ENCODE data around the gene EVC. TPM values are rescaled to one million over a fixed set of nuclear protein-coding genes. Genes with fewer than 3 reads are reported as not detected.
"Not testable (repeated sequence)": the region's sequence is repeated elsewhere in the genome, so short reads cannot be mapped to it uniquely, and the experiment has no call there.

The EVC gene
- total RNA-seq, 4 donors from 2014 or later: 12.4 to 29.3 (median 17.6) TPM

- DNase-seq (ENCODE audit: low spot score) (no peak), ATAC-seq (ENCODE audit: low FRiP score) (no peak)
- TF ChIP-seq, protein P1, sequence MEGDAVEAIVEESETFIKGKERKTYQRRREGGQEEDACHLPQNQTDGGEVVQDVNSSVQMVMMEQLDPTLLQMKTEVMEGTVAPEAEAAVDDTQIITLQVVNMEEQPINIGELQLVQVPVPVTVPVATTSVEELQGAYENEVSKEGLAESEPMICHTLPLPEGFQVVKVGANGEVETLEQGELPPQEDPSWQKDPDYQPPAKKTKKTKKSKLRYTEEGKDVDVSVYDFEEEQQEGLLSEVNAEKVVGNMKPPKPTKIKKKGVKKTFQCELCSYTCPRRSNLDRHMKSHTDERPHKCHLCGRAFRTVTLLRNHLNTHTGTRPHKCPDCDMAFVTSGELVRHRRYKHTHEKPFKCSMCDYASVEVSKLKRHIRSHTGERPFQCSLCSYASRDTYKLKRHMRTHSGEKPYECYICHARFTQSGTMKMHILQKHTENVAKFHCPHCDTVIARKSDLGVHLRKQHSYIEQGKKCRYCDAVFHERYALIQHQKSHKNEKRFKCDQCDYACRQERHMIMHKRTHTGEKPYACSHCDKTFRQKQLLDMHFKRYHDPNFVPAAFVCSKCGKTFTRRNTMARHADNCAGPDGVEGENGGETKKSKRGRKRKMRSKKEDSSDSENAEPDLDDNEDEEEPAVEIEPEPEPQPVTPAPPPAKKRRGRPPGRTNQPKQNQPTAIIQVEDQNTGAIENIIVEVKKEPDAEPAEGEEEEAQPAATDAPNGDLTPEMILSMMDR (IDR thresholded peaks at IDR 0.05): no peak
These were observed 141.7 kb downstream of the EVC start for GRCh38 chr4:5852523-5853202.

DNA sequence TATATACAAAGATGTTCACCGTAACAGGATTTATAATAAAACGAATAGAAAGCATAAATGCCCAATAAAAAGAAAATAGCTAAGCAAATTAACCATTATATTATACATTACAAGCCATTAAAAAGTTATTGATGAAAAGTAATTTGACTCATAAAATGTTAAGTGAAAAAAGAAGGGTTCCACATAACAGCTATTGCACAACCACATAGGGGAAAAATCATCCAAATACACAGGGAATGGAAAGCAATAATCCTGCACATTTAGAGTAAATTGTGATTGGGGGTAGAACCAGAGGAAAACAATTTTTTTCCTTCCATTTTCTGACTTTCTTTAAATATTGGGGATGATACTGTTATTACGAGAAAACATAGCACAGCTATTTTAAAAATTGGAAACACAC, 143.9 kb downstream of the EVC start:
- DNase-seq (ENCODE audit: low spot score) (no peak), ATAC-seq (ENCODE audit: low FRiP score) (no peak)
- TF ChIP-seq, protein P1 (IDR thresholded peaks at IDR 0.05): no peak

DNA sequence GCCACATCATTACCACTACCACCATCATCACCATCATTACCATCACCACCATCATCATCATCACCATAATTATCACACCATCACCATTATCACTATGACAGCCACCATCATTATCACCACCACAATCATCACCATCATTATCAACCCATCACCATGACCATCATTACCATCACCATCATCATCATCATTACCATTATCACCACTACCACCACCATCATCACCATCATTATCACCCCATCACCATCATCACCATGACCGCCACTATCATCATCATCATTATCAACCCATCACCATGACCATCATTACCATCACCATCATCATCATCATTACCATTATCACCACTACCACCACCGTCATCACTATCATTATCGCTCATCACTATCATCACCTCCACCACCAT, 145.4 kb downstream of the EVC start:
- ATAC-seq (ENCODE audit: low FRiP score); DNase-seq (ENCODE audit: low spot score): not testable (repeated sequence)

- no peak for DNase-seq (ENCODE audit: low spot score)
- TF ChIP-seq, protein P1 (IDR thresholded peaks at IDR 0.05): no peak
- ATAC-seq (ENCODE audit: low FRiP score): no peak
These were observed 146.2 kb downstream of the EVC start for GRCh38 chr4:5857199-5857598.

- TF ChIP-seq, protein P1 (IDR thresholded peaks at IDR 0.05): no peak
- DNase-seq (ENCODE audit: low spot score): no peak
- ATAC-seq (ENCODE audit: low FRiP score): no peak
These were observed 147.2 kb downstream of the EVC start for GRCh38 chr4:5858020-5858769.

- DNase-seq (ENCODE audit: low spot score): no peak
- ATAC-seq (ENCODE audit: low FRiP score): no peak
- TF ChIP-seq, protein P1 (IDR thresholded peaks at IDR 0.05): no peak
These were observed 152.6 kb downstream of the EVC start for GRCh38 chr4:5863461-5864113.

Other genes starting within 250 kb of the EVC start
- gene EVC2, start 2.6 kb upstream of the EVC start, total RNA-seq: 10 to 100 TPM in 3 of 4 donors, 1 to 10 TPM in 1; 4.8 to 20.2 (median 12.5) TPM
- gene CRMP1, start 181.9 kb downstream of the EVC start, total RNA-seq: 1 to 10 TPM in 1 of 4 donors, under 1 TPM in 2, not detected in 1; 0.28 to 1.9 (median 0.44) TPM

All from omental fat pad (tissue), 4 donors.